GM21360 (cell line): ENCODE measurements around the gene DHRS2.
"Not testable (repeated sequence)": the region's sequence is repeated elsewhere in the genome, so short reads cannot be mapped to it uniquely, and the experiment has no call there.

Experiments
- ATAC-seq: cut with Tn5 transposase; IDR thresholded peaks from one replicate; pipeline ENCODE4 v1.9.1; 2021; ENCODE audit warnings: mild to moderate bottlenecking, moderate library complexity; ENCODE audit not compliant: unreplicated experiment

Gene DHRS2

GRCh38 chr14:23632461-23633159 is 3.6 kb upstream of the DHRS2 start:
- ATAC-seq = no peak

GRCh38 chr14:23633160-23633701 is 2.9 kb upstream of the DHRS2 start:
- no peak for ATAC-seq

- not testable (repeated sequence) for ATAC-seq
These were observed 1.3 kb upstream of the DHRS2 start for GRCh38 chr14:23634698-23635412.

- ATAC-seq = not testable (repeated sequence)
These were observed 1.1 kb downstream of the DHRS2 start for GRCh38 chr14:23637312-23637654.

GRCh38 chr14:23637655-23638413 is 1.7 kb downstream of the DHRS2 start:
- not testable (repeated sequence) for ATAC-seq

- no peak for ATAC-seq
These were observed 2.4 kb downstream of the DHRS2 start for GRCh38 chr14:23638414-23639047.

- no peak for ATAC-seq
These were observed 3.1 kb downstream of the DHRS2 start for GRCh38 chr14:23639048-23639890.

- no peak for ATAC-seq
These were observed 3.8 kb downstream of the DHRS2 start for GRCh38 chr14:23639891-23640523.

- no peak for ATAC-seq
These were observed 4.5 kb downstream of the DHRS2 start for GRCh38 chr14:23640524-23641141.

GRCh38 chr14:23641180-23641914 is 5.2 kb downstream of the DHRS2 start:
- no peak for ATAC-seq

- ATAC-seq = no peak
These were observed 5.9 kb downstream of the DHRS2 start for GRCh38 chr14:23641915-23642588.

- no peak for ATAC-seq
These were observed 7.5 kb downstream of the DHRS2 start for GRCh38 chr14:23643533-23644194.

- ATAC-seq = no peak
These were observed 8.2 kb downstream of the DHRS2 start for GRCh38 chr14:23644195-23644918.

GRCh38 chr14:23644919-23645336 is 8.8 kb downstream of the DHRS2 start:
- no peak for ATAC-seq

- no peak for ATAC-seq
These were observed 9.3 kb downstream of the DHRS2 start for GRCh38 chr14:23645504-23645811.

- no peak for ATAC-seq
These were observed 9.9 kb downstream of the DHRS2 start for GRCh38 chr14:23645812-23646647.
